HG02981 (cell line): ENCODE measurements around the gene SNPH.
"Not testable (repeated sequence)": the region's sequence is repeated elsewhere in the genome, so short reads cannot be mapped to it uniquely, and the experiment has no call there.

ENCODE experiments used
- ATAC-seq: cut with Tn5 transposase; IDR thresholded peaks from one replicate; pipeline ENCODE4 v1.9.1; 2021; ENCODE audit warnings: mild to moderate bottlenecking, moderate library complexity; ENCODE audit not compliant: unreplicated experiment

Gene SNPH, protein sequence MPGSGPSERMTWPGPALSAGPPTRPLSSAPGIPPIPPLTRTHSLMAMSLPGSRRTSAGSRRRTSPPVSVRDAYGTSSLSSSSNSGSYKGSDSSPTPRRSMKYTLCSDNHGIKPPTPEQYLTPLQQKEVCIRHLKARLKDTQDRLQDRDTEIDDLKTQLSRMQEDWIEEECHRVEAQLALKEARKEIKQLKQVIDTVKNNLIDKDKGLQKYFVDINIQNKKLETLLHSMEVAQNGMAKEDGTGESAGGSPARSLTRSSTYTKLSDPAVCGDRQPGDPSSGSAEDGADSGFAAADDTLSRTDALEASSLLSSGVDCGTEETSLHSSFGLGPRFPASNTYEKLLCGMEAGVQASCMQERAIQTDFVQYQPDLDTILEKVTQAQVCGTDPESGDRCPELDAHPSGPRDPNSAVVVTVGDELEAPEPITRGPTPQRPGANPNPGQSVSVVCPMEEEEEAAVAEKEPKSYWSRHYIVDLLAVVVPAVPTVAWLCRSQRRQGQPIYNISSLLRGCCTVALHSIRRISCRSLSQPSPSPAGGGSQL

DNA sequence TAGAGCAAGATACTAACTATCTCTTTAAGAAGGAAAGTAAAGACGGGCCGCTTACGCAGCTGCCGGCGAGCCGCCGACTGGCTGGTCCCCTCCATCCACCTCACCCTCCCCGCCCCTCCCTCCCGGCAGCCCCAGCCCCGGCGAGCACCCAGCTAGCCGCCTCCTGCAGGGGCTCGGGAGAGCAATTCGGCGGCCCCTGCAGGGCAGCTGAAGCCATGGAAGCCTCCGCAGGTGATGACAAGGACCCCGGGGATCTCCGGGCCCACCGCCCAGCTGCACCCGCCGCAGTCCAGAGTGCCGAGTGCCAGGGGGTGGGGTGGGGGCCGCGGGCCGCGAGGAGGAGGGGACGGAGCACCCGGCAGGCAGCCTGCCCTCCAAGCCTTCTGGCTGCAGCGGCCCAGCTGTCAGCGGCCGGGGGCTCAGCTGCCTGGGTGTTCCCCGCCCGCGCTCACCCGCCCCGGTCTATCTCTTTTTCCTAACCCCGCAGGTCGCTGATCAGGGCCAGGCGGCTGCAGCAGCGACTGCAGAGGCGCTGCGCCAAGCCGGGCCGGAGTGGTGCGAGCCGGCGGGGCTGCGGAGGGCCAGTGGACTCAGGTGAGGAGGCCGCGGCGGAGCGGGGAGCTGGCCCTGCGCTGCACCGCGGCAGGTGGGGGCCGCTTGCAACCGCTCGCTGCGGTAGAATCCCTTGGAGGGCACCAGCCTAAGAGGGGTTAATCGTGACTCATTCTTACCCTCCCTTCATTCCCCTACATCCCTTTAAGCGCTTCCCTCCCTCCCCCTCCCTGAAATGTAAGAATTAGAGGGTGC, at the start of gene SNPH:
TSS of gene SNPH (plus strand) at position 128 of the 807 bp plus-strand sequence. CDS start 29,946 bp downstream, outside the sequence.
- no peak for ATAC-seq

DNA sequence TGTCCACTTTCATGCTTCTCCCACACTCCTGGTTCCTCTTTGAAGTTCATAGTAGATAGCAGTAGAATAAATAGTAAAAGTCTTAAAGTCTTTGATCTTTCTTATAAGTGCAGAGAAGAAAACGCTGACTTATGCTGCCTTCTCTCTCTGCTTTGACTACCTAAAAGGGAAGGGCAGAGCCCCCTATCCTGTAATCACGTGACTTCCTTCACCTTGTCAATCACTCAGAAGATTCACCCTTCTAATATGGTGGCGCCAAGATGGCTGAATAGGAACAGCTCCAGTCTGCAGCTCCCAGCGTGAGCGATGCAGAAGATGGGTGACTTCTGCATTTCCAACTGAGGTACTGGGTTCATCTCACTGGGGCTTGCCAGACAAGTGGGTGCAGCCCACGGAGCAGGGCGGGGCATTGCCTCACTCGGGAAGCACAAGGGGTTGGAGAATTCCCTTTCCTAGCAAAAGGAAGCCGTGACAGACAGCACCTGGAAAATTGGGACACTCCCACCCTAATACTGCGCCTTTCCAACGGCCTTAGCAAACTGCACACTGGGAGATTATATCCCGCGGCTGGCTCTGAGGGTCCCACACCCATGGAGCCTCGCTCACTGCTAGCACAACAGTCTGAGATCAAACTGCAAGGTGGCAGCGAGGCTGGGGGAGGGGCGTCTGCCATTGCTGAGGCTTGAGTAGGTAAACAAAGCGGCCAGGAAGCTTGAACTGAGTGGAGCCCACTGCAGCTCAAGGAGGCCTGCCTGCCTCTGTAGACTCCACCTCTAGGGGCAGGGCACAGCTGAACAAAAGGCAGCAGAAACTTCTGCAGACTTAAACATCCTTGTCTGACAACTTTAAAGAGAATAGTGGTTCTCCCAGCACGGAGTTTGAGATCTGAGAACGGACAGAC, 49.3 kb upstream of the SNPH start:
- ATAC-seq, result not testable (repeated sequence)

DNA sequence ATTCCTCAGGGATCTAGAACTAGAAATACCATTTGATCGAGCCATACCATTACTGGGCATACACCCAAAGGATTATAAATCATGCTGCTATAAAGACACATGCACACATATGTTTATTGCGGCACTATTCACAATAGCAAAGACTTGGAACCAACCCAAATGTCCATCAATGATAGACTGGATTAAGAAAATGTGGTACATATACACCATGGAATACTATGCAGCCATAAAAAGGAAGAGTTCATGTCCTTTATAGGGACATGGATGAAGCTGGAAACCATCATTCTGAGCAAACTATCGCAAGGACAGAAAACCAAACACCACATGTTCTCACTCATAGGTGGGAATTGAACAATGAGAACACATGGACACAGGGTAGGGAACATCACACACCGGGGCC, 43.3 kb upstream of the SNPH start:
- ATAC-seq, result not testable (repeated sequence)

DNA sequence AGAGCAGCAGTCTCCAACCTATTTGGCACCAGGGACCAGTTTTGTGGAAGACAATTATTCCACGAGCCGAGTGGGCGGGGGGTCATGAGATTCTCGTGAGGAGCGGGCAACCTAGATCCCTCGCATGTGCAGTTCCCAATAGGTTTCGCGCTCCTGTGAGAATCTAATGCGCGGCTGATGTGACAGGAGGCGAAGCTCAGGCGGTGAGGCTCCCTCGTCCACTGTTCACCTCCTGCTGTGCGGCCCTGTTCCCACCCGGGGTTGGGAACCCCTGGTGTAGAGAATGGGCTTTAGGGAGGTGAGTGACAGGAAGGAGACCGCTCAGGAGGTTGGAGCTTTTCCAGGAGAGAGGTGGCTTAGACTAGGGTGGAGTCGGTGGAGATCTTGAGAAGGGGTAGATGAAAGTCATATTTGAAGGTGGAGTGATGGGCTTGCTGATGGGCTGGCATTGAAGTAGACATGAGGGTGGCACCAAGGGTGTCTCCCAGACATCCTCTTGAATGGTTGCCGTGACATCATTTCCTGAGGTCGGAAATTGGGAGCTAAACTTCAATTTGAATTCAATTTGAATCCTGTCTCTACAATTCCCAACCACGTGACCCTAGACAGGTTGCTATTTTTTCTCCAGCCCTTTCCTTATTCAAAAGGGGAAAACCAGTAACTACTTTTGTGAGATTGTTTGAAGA, 41.7 kb upstream of the SNPH start:
- no peak for ATAC-seq

DNA sequence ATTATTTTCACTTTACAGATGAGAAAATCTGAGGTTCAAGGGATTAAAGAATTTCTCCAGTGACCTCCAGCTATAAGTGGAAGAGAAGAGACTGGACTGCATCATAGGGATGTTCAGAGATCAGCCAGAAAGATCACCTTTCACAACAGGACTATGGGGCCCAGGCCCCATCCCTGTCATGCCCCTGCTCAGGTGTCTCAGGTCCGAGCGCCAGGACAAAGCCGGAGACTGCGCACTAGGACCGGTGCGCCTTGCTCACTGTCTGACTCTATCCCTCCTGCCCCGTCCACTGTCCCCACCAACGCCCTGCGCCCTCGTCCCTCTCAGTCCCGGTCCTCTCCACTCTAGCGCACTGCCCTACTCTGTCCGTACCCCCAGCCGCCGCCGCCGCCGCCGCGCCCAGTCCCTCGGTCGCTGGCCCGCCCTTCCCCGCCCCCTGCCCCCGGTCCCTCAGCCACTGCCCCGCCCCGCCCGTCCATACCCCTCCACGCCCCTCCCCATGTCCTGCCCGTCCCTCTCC, 40.8 kb upstream of the SNPH start:
- ATAC-seq, result peak; percentile 26

DNA sequence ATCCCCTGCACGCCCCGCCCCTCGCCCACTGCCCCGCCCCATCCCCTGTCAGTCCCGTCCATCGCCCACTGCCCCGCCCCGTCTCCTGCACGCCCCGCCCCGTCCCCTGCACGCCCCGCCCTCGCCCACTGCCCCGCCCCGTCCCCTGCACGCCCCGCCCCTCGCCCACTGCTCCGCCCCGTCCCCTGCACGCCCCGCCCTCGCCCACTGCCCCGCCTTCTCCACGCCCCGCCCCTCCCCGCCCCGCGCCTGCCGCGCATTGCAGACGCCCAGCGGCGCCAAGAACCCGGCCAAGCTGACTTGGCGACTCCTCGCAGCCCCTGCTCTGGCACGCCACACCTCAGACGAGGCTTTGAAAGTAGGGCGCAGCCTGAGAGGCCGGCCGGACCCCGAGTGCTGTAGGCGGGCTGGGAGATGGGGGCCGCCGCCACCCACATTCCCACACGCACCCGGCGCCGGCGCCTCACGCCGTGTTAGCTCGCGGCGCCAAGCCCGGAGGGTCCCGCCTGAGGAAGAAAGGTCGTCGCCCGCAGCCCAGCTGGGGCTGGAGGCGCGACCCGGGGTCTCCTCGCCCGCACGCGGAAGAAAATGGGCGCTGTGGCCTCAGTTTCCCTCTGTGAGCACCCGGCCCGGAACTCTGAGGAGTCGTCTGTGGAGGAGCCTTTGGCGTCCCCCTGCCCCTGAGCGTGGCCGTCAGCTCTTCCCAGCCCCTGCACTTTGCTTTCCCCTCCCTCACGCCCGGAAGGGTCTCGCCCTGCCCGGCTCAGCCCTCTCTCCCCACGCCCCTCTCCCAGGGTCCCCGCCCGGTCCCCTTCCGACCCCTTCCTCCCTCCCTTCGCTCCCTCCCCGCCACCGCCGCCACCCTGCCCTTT, 40.1 kb upstream of the SNPH start, which contains the start of gene RAD21L1:
TSS of gene RAD21L1 (plus strand) at position 262 of the 872 bp plus-strand sequence. CDS start 2,410 bp downstream, outside the sequence.
- ATAC-seq, result peak; percentile 41

DNA sequence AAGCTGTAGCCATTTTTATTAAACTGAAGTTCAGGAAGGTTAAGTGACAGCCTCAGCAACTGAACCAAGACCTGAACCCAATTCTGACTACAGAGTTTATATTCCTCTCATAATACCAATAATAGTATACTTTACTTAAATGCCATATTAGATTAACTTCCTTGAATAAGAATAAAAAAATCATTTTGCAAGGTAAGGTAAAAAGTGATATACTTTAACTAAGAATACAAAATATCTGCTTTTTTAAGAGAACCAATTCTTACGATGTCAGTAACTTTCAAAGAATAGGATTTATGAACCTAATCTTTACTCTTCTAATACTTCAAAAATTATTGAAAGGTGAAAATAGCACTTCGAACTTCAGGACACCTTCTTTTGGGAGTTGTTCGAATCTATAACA, 36.6 kb upstream of the SNPH start:
- no peak for ATAC-seq

DNA sequence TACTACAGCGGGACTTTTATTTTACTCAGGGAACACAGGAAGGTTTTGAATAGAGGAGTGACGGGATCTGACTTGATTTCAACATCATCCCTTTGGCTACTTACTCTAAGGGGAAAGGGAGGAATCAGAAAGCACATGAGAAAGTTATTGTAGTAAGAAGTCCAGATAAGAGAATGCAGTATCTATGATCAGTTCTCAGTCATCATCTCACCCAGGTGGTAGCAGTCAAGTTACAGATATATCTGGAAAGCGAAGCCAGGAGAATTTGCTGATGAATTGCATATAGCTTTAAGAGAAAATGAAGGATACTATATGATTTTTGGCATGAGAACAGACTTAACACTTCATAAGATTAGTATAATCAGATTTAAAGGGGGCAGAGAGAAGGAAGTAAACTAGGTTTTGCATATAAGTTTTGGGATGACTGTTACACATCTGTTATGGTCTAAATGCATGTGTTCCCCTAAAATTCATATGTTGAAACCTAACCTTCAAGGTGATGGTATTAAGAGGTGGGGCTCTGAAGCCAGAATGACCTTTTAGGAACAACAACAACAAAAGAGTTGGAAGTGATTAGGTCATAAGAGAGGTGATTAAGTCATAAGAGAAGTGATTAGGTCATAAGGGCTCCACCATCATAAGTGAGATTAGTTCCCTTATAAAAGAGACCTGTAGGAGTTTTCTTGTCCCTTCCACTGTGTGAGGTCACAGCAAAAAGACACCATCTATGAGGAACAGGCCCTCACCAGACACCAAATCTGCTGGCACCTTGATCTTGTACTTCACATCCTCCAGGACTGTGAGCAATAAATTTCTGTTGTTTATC, 33.6 kb upstream of the SNPH start:
- ATAC-seq, result no peak

DNA sequence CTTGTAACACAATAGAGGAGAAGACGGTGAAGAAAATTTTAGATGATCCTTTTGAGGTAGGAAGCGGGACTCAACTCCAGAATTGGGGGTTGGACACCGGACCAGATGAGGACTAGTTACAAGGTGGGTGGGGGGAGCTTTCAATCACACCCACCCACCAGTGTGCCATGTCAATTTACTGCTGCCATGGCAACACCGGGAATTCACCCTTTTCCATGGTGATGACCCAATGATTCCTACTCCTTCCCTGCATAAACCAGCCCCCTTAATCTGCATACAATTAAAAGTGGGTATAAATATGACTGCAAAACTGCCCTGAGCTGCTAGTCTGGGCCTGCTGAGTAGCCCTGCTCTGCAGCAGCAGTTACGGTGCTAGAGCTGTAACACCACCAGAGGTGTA, 25.5 kb upstream of the SNPH start:
- no peak for ATAC-seq

DNA sequence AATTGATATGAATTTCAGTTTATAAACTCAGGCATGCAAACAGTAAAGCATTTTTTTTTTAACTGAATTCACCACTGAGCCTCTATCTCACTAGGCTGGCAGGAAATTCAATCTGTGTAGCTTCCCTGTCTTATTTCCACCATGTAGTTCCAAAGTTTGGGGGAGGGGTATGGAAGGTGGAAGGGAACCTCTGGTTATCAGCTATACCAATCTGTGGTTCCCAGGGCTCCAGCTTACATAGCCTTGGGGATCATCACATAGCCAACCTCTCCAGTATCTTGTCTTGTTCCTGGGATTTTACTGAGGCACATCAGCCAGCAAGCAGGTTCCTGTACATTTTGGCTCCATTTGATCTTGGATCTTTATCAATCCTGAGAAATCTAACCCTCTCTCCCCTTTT, 24.6 kb upstream of the SNPH start:
- no peak for ATAC-seq

DNA sequence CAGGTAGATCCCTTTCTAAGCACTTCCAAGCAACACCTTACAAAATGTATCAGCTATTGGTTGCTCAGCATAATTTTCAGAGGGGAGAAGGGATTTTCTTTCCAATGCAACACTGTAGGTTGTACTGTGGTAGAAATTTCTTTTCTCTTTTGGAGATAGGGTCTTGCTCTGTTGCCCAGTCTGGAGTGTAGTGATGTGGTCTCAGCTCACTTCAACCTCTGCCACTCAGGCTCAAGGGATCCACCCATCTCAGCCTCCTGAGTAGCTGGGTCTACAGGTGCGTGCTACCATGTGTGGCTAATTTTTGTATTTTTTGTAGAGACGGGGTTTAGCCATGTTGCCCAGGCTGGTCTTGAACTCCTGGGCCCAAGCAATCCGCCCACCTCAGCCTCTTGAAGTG, 24.0 kb upstream of the SNPH start:
- ATAC-seq, result no peak

DNA sequence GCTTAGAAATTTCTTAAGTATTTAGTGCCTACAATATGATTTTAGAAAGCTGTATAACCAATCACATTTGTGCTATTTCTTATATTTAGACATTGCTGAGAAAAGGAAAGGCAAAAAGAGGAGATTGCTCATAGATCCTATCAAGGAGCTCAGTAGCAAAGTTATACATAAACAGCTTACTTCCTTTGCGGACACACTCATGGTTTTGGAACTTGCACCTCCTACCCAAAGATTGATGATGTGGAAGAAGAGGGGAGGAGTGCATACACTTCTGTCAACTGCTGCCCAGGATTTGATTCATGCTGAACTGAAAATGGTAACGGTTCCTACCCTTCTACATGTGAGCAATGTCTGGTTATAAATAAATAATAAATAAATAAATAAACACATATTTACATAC, 23.6 kb upstream of the SNPH start:
- no peak for ATAC-seq

DNA sequence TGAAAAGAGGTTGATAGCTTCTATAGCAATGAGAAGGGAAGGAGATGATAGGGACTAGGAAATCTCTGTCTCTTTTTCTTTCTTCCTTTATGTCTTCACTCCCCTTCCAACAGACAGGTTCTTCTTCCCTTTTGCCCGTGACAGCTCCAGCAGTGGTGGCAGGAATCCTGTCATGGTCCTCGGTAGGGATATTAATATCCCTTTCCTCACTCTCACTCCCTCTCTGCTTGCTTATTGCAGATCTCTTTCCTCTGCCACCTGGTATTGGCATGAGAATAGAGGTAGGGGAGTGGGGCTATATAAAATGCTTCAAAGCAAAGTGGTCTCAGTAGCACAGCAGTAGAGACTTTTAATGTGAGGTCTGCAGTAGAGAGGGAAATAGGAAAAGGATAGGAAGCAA, 20.5 kb upstream of the SNPH start:
- ATAC-seq, result no peak

DNA sequence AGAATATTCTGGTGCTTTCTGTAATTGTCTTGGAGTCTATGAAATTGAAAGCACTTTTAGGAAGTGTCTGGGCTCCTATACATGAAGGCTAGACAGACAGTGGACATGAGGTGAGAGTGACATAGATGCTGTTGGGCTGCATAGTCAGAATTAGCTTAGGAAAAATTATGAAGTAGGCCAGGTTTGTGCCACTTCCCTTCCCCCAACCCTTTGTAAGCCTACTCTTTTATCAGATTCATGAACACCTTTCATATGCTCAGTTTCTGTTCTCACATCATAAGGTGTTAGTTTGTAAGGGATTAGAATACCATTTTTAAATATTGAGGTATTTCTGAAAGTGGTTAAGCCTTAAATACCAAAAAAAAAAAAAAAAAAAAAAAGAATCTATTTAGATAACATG, 18.4 kb upstream of the SNPH start:
- ATAC-seq, result no peak

DNA sequence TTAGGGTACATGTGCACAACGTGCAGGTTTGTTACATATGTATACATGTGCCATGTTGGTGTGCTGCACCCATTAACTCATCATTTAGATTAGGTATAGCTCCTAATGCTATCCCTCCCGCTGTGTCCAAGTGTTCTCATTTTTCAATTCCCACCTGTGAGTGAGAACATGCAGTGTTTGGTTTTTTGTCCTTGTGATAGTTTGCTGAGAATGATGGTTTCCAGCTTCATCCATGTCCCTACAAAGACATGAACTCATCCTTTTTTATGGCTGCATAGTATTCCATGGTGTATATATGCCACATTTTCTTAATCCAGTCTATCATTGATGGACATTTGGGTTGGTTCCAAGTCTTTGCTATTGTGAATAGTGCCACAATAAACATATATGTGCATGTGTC, 15.8 kb upstream of the SNPH start:
- not testable (repeated sequence) for ATAC-seq

DNA sequence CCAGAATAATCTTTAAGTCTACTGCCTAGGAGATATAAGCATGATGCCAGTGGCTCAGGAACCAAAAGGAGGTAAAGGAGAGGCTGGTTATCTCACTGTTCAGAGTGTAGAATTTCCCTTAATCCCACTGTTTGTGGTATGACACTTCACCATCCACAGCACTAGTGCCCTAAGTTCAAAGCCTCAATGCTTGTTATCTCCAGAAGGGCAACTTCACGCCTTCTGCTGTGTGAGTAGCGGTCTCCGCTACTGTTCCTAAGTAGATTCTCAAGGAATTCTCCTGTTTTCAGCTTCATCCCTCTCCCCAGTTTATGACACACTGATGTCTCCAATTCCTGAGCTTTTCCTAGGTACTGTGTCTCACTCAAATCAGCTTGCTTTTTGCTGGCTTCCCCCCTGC, 13.7 kb upstream of the SNPH start:
- ATAC-seq, result no peak

DNA sequence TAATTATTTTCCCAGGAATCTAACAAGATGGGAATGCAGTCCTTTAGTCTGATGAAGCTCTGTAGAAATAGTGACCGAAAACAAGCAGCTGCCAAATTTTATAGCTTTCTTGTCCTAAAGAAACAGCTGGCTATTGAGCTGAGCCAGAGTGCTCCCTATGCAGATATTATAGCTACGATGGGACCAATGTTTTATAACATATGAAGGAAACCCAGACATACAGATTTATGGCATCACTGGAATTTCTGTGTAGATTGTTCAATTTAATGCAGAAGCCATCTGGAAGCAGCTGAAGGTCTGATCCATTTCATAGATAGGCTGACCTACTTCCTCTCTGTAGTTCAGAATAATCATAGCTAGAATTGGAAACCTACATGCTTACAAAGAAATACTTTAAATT, 11.8 kb upstream of the SNPH start:
- no peak for ATAC-seq

DNA sequence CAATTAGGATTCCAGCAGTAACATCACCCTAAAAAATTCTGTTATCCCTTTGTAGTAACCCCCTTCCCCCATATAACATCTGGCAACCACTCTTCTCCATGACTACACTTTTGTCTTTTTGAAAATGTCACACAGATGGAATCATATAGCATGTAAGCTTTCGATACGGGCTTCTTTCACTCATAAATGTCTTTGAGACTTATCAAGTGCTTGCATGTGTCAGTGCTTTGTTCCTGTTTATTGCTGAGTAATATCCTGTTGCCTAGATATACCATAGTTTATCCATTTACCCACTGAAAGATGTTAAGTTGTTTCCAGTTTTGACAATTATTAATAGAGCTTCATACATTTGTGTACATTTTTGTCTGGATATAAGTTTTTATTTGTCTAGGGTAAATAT, 10.4 kb upstream of the SNPH start:
- no peak for ATAC-seq
